B cell (primary cell): ENCODE measurements around the gene CCDC34. TPM values are rescaled to one million over a fixed set of nuclear protein-coding genes. Genes with fewer than 3 reads are reported as not detected.

Source experiments
- ATAC-seq: fragments of 200-7000 bp; cut with Tn5 transposase; one replicate; pipeline ENCODE4 v1.10.0; 2021; ENCODE audit warnings: low read depth, mild to moderate bottlenecking, moderate number of reproducible peaks, moderate library complexity
- CTCF ChIA-PET: fragments of 350-600 bp; sonication (Branson Sonifier 250); formaldehyde crosslinking; loops from one replicate; lab custom pipeline; 2021; ENCODE audit warnings: antibody characterized with exemption, inconsistent platforms; lab: Charles Lee
- POLR2A ChIA-PET: fragments of 350-600 bp; sonication (Branson Sonifier 250); formaldehyde crosslinking; loops from one replicate; lab custom pipeline; 2021; ENCODE audit warnings: antibody characterized with exemption; lab: Charles Lee
- DNase-seq: peaks from one replicate; pipeline ENCODE4 v3.0.0; 2013
- H2AFZ ChIP-seq: 2 replicates; pipeline ENCODE4 v1.6.1; 2012; ENCODE audit warnings: mild to moderate bottlenecking, low read depth, low read length; ENCODE audit not compliant: insufficient read depth, poor library complexity, severe bottlenecking
- H3K27ac ChIP-seq, 2 donors: 1 replicate in 1 of 2; 2 replicates in 1 of 2; pipeline ENCODE4 v1.5.1; 2012 to 2013; ENCODE audit warnings: low read length in 2 of 2, mild to moderate bottlenecking in 2 of 2, moderate library complexity in 1 of 2
- H3K27me3 ChIP-seq, 4 experiments: fragments of 200-600 bp in 1 of 4; sonication (generic) in 1 of 4; replicated peaks in 1 of 4; 1 replicate in 2 of 4; 2 replicates in 2 of 4; pipeline versions ENCODE4 v1.6.1 to v1.7.0; 2013 to 2016; ENCODE audit warnings: low read length in 3 of 4, mild to moderate bottlenecking in 2 of 4, mixed read lengths in 1 of 4, moderate library complexity in 1 of 4; ENCODE audit not compliant: insufficient read depth in 4 of 4, control insufficient read depth in 3 of 4; ENCODE audit errors: control extremely low read depth in 1 of 4
- H3K36me3 ChIP-seq, 2 experiments: replicated peaks in 1 of 2; 1 replicate in 1 of 2; 2 replicates in 1 of 2; pipeline versions ENCODE4 v1.6.1 to v1.7.1; 2013; ENCODE audit warnings: low read length in 1 of 2; ENCODE audit not compliant: insufficient read depth in 2 of 2, control insufficient read depth in 1 of 2; ENCODE audit errors: control extremely low read depth in 1 of 2, extremely low read depth in 1 of 2
- H3K4me1 ChIP-seq, 2 donors: fragments of 200-600 bp in 1 of 2; sonication (generic) in 1 of 2; 1 replicate in 1 of 2; 2 replicates in 1 of 2; pipeline versions ENCODE4 v1.5.1 to v1.6.1; 2013 to 2017; ENCODE audit warnings: low read length in 2 of 2; ENCODE audit not compliant: control insufficient read depth in 2 of 2, insufficient read depth in 2 of 2
- H3K4me2 ChIP-seq: replicated peaks from 2 replicates; pipeline ENCODE3; 2012; ENCODE audit warnings: mild to moderate bottlenecking, low read depth, low read length; ENCODE audit not compliant: poor library complexity, severe bottlenecking
- H3K4me3 ChIP-seq, 5 experiments: fragments of 200-600 bp in 1 of 5; sonication (generic) in 1 of 5; 1 replicate in 3 of 5; 2 replicates in 2 of 5; pipeline versions ENCODE4 v1.5.1 to v1.7.0; 2011 to 2016; ENCODE audit warnings: low read length in 4 of 5, mild to moderate bottlenecking in 4 of 5, low read depth in 2 of 5, control low read depth in 1 of 5, moderate library complexity in 1 of 5; ENCODE audit not compliant: insufficient read depth in 1 of 5; ENCODE audit errors: control extremely low read depth in 1 of 5, extremely low read depth in 1 of 5
- H3K79me2 ChIP-seq: fragments of 200-600 bp; sonication (generic); one replicate; pipeline ENCODE4 v1.6.0; 2016; ENCODE audit warnings: low read length; ENCODE audit not compliant: control insufficient read depth, insufficient read depth
- H3K9ac ChIP-seq: fragments of 200-600 bp; sonication (generic); 2 replicates; pipeline ENCODE4 v1.6.1; 2017; ENCODE audit warnings: mild to moderate bottlenecking, low read length, moderate library complexity
- H3K9me3 ChIP-seq, 3 donors: one replicate each; pipeline versions ENCODE4 v1.6.1 to v1.7.1; 2013; ENCODE audit warnings: low read length in 2 of 3; ENCODE audit not compliant: control insufficient read depth in 2 of 3, insufficient read depth in 1 of 3; ENCODE audit errors: control extremely low read depth in 1 of 3
- H4K20me1 ChIP-seq: 2 replicates; pipeline ENCODE4 v1.6.0; 2012; ENCODE audit warnings: mild to moderate bottlenecking, low read length; ENCODE audit not compliant: insufficient read depth, control insufficient read depth, poor library complexity, severe bottlenecking
- H3K27ac Mint-ChIP-seq: one replicate; pipeline ENCODE4 v1.8.0; 2021; ENCODE audit warnings: mixed read lengths
- H3K27me3 Mint-ChIP-seq: one replicate; pipeline ENCODE4 v1.8.0; 2021; ENCODE audit warnings: mixed read lengths
- H3K4me1 Mint-ChIP-seq: one replicate; pipeline ENCODE4 v1.8.0; 2021; ENCODE audit warnings: mixed read lengths
- H3K4me3 Mint-ChIP-seq: one replicate; pipeline ENCODE4 v1.8.0; 2021; ENCODE audit warnings: mixed read lengths
- H3K9me3 Mint-ChIP-seq: one replicate; pipeline ENCODE4 v1.8.0; 2022; ENCODE audit warnings: mixed read lengths; ENCODE audit not compliant: insufficient read depth
- EZH2 ChIP-seq: IDR thresholded peaks from 2 replicates; pipeline ENCODE4 v1.6.1; 2012; ENCODE audit warnings: borderline replicate concordance, low read depth, mild to moderate bottlenecking, moderate library complexity, low read length; ENCODE audit not compliant: insufficient read depth, poor library complexity, severe bottlenecking
- WGBS: methylation state at CpG from one replicate; pipeline ENCODE4 v1.1.5; 2013; ENCODE audit warnings: missing lambda C conversion rate; ENCODE audit not compliant: insufficient coverage; 5-methylcytosine and 5-hydroxymethylcytosine counted together
- intact Hi-C: fragments of 100-400 bp; cut with micrococcal nuclease; formaldehyde crosslinking; loops from one replicate; pipeline ENCODE4 v1.10.0; 2022
- polyA plus RNA-seq: library from polyadenylated mRNA; depleted of rRNA; stranded (reverse); fragments of >200 nt; gene quantifications from 2 replicates; pipeline ENCODE4 v1.2.3, GENCODE V29; 2012
- total RNA-seq, 2 donors: library from RNA; stranded (reverse); fragments of 120-200 nt in 1 of 2; gene quantifications; 1 replicate in 1 of 2; 2 replicates in 1 of 2; pipeline versions ENCODE4 v1.2.3 to v1.2.4, GENCODE V29; 2013 to 2022
- TF ChIP-seq, protein P1 (sequence below): fragments of 200-600 bp; IDR thresholded peaks from one replicate; pipeline ENCODE4 v1.8.0; 2022; ENCODE audit warnings: antibody characterized with exemption, mild to moderate bottlenecking

Gene CCDC34
- total and polyA plus RNA-seq, 2 donors (not counting 1 experiment from before 2014, with no cell fraction given) = 0.94 to 4.1 TPM

DNA sequence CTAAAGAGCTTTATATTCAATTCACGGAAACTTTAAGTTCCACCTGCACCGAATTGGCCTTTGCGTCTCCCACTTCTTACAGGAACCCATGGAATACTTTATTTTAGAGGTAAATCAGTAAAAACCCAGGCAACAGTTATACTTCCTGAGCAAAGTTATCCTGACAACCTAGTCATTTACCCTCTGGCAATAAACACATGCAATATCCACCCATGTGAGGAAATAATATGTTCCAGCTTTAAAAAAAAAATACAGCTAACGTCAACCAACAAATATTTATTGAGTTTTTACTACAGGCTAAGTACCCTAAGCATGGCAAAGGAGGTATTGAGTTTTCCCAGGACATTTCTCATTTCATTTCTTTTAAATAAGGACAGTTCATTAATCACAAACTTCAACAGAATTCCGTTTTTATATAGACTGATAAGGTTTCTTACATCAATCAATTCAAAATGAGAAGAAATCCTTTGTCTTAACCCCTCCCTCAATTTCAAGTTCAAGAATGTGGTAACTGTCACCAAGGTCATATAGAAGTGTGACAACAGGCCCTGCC is 38.3 kb upstream of the CCDC34 start:
- no peaks in the 10 kb centered on the region for H3K4me1 Mint-ChIP-seq
- DNase-seq = no peak
- no peak overlapping the region for H3K4me3 Mint-ChIP-seq
- H3K4me3 ChIP-seq = no peak overlapping the region
- WGBS = no CpG with 5 or more reads among the region's 5 CpGs
- no peak overlapping the region for H3K27ac Mint-ChIP-seq
- no peaks in the 10 kb centered on the region for H3K79me2 ChIP-seq
- no peaks in the 10 kb centered on the region for H3K9me3 ChIP-seq
- ChIA-PET CTCF (interaction anchor here (1.1 kb wide), 1 partner anchor 17 kb away, joined by 3 read pairs; no protein-coding TSS in a partner anchor), POLR2A (no interaction called here)
- H3K4me1 ChIP-seq = no peaks in the 10 kb centered on the region
- no peaks in the 10 kb centered on the region for H3K9me3 Mint-ChIP-seq
- H3K27me3 Mint-ChIP-seq = no peaks in the 10 kb centered on the region
- H4K20me1 ChIP-seq = no peaks in the 10 kb centered on the region
- H3K27me3 ChIP-seq = no peaks in the 10 kb centered on the region
- no peak overlapping the region for H2AFZ ChIP-seq
- no peak for ATAC-seq
- no peak overlapping the region for H3K4me2 ChIP-seq
- H3K9ac ChIP-seq = no peak overlapping the region
- intact Hi-C loops = no loop called here
- H3K27ac ChIP-seq = no peak overlapping the region
- no peak for TF ChIP-seq EZH2
- TF ChIP-seq, protein P1, sequence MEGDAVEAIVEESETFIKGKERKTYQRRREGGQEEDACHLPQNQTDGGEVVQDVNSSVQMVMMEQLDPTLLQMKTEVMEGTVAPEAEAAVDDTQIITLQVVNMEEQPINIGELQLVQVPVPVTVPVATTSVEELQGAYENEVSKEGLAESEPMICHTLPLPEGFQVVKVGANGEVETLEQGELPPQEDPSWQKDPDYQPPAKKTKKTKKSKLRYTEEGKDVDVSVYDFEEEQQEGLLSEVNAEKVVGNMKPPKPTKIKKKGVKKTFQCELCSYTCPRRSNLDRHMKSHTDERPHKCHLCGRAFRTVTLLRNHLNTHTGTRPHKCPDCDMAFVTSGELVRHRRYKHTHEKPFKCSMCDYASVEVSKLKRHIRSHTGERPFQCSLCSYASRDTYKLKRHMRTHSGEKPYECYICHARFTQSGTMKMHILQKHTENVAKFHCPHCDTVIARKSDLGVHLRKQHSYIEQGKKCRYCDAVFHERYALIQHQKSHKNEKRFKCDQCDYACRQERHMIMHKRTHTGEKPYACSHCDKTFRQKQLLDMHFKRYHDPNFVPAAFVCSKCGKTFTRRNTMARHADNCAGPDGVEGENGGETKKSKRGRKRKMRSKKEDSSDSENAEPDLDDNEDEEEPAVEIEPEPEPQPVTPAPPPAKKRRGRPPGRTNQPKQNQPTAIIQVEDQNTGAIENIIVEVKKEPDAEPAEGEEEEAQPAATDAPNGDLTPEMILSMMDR = no peak
- H3K36me3 ChIP-seq = no peaks in the 10 kb centered on the region

DNA sequence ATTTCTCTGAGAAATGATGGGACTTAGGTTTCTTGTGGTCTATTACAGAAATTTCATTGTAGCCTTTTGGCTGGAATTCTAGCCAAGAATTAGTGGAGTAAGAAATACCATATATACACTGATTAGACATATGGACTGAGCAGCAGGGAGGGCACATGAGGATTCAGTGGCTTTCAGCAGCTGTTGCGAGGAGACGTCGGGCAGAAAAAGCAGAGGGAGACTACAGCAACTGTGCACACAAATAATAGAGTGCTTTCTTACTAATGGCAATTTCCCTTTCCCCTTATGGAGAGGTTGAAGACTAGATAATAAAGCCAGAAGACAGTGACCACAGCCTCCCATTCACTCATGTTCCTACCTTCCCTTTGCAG is 35.4 kb upstream of the CCDC34 start:
- CTCF ChIA-PET = no interaction called here
- Mint-ChIP-seq H3K27ac (no peak overlapping the region), H3K4me1 (no peaks in the 10 kb centered on the region), H3K9me3 (no peaks in the 10 kb centered on the region), H3K27me3 (no peaks in the 10 kb centered on the region), H3K4me3 (no peak overlapping the region)
- H3K9me3 ChIP-seq = no peaks in the 10 kb centered on the region
- ATAC-seq = no peak
- no peaks in the 10 kb centered on the region for H3K4me1 ChIP-seq
- no peak overlapping the region for H3K4me2 ChIP-seq
- WGBS = no CpG with 5 or more reads among the region's 3 CpGs
- no peaks in the 10 kb centered on the region for H3K36me3 ChIP-seq
- no peak overlapping the region for H3K27ac ChIP-seq
- no peak overlapping the region for H2AFZ ChIP-seq
- intact Hi-C loops = no loop called here
- no peaks in the 10 kb centered on the region for H4K20me1 ChIP-seq
- DNase-seq = no peak
- no peaks in the 10 kb centered on the region for H3K27me3 ChIP-seq
- no peaks in the 10 kb centered on the region for H3K79me2 ChIP-seq
- POLR2A ChIA-PET = no interaction called here
- H3K9ac ChIP-seq = no peak overlapping the region
- TF ChIP-seq EZH2 = no peak
- TF ChIP-seq, protein P1 = no peak
- H3K4me3 ChIP-seq = no peak overlapping the region
